Transverse colon (tissue), 4 donors: ENCODE results near the gene ENDOD1.

Experiments
- EP300 ChIP-seq: sonication (generic); formaldehyde crosslinking; IDR thresholded peaks from one replicate; pipeline ENCODE4 v1.6.1; 2017; ENCODE audit warnings: antibody characterized with exemption, low read depth
- POLR2A ChIP-seq: fragments of 450-650 bp; IDR thresholded peaks from one replicate; pipeline ENCODE4 v1.6.1; 2016; ENCODE audit warnings: antibody characterized with exemption, mild to moderate bottlenecking, moderate library complexity
- POLR2AphosphoS5 ChIP-seq, 3 donors: sonication (generic); formaldehyde crosslinking; IDR thresholded peaks; one replicate each; pipeline ENCODE4 v1.6.1; 2016; ENCODE audit warnings: antibody characterized with exemption in 3 of 3
- TF ChIP-seq, protein P1 (sequence below), 5 experiments: fragments of 200-600 bp in 3 of 5; fragments of 450-650 bp in 2 of 5; sonication (generic) in 3 of 5; IDR thresholded peaks; 1 replicate in 2 of 5; 2 replicates in 3 of 5; pipeline ENCODE4 v1.5.1; 2016 to 2017; ENCODE audit warnings: antibody characterized with exemption in 5 of 5, inconsistent platforms in 3 of 5, mild to moderate bottlenecking in 2 of 5, moderate library complexity in 1 of 5

DNA sequence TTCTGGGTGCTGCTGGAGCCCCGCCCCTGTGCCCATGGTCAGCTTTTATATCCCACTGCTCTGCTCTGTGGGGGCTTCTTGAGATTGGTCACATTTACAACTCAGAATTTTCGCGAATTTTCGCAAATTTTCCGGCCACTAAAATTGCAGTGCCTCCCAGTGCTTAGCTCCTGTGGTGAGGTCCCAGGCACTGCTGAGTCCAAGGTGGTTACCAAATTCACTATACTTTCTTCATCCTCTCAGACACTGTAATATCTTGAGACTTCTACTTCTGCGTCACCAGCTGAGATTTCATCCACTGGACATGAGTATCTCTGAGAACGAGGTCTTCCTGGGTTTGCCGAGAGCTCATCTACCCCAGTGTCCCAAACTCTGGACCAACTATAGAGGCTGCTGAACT is 31.7 kb upstream of the ENDOD1 start:
- TF ChIP-seq, protein P1, sequence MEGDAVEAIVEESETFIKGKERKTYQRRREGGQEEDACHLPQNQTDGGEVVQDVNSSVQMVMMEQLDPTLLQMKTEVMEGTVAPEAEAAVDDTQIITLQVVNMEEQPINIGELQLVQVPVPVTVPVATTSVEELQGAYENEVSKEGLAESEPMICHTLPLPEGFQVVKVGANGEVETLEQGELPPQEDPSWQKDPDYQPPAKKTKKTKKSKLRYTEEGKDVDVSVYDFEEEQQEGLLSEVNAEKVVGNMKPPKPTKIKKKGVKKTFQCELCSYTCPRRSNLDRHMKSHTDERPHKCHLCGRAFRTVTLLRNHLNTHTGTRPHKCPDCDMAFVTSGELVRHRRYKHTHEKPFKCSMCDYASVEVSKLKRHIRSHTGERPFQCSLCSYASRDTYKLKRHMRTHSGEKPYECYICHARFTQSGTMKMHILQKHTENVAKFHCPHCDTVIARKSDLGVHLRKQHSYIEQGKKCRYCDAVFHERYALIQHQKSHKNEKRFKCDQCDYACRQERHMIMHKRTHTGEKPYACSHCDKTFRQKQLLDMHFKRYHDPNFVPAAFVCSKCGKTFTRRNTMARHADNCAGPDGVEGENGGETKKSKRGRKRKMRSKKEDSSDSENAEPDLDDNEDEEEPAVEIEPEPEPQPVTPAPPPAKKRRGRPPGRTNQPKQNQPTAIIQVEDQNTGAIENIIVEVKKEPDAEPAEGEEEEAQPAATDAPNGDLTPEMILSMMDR (IDR thresholded peaks at IDR 0.05), result no peak
- TF ChIP-seq POLR2AphosphoS5 (IDR thresholded peaks at IDR 0.05), result no peak
- no peak for TF ChIP-seq POLR2A
- no peak for TF ChIP-seq EP300
